ENCODE results near the gene POLD3.

Gene POLD3

GRCh38 chr11:74687237-74688023, 95.0 kb downstream of the POLD3 start:
- Histone ChIP-seq H3K9ac (ENCODE audit: low read length) (no peak overlapping the region), H4K20me1 (ENCODE audit: insufficient read depth, low read length) (no peaks in the 10 kb centered on the region), H3K27me3 (ENCODE audit: low read depth, low read length) (no peaks in the 10 kb centered on the region), H3K9me3 (ENCODE audit: insufficient read depth, low read length) (no peaks in the 10 kb centered on the region), H3K4me1 (ENCODE audit: low read length) (peaks cover 8% of the 10 kb centered on the region), H3K4me3 (ENCODE audit: low read length) (no peak overlapping the region), H3K36me3 (replicated peaks; ENCODE audit: low read depth, low read length) (no peaks in the 10 kb centered on the region), H3K79me2 (ENCODE audit: low read length) (no peaks in the 10 kb centered on the region), H3K27ac (ENCODE audit: low read length) (no peak overlapping the region), H3K4me2 (ENCODE audit: low read length) (no peak overlapping the region), H2AFZ (ENCODE audit: low read depth, low read length) (no peak overlapping the region)
- TF ChIP-seq EZH2phosphoT487 (IDR thresholded peaks at IDR 0.05; ENCODE audit: low read depth) = no peak
- TF ChIP-seq CTCF (IDR thresholded peaks at IDR 0.05; ENCODE audit: low read depth, low read length) = no peak

GRCh38 chr11:74689666-74690065, 97.3 kb downstream of the POLD3 start:
- Histone ChIP-seq H4K20me1 (ENCODE audit: insufficient read depth, low read length) (no peaks in the 10 kb centered on the region), H3K79me2 (ENCODE audit: low read length) (no peaks in the 10 kb centered on the region), H3K4me2 (ENCODE audit: low read length) (no peak overlapping the region), H3K9ac (ENCODE audit: low read length) (no peak overlapping the region), H3K9me3 (ENCODE audit: insufficient read depth, low read length) (no peaks in the 10 kb centered on the region), H3K27ac (ENCODE audit: low read length) (no peak overlapping the region), H3K36me3 (replicated peaks; ENCODE audit: low read depth, low read length) (no peaks in the 10 kb centered on the region), H3K4me3 (ENCODE audit: low read length) (no peak overlapping the region), H2AFZ (ENCODE audit: low read depth, low read length) (no peak overlapping the region), H3K27me3 (ENCODE audit: low read depth, low read length) (no peaks in the 10 kb centered on the region), H3K4me1 (ENCODE audit: low read length) (peaks cover 8% of the 10 kb centered on the region)
- no peak for TF ChIP-seq CTCF (IDR thresholded peaks at IDR 0.05; ENCODE audit: low read depth, low read length)
- TF ChIP-seq EZH2phosphoT487 (IDR thresholded peaks at IDR 0.05; ENCODE audit: low read depth) = no peak

GRCh38 chr11:74691755-74692154, 99.4 kb downstream of the POLD3 start:
- no peak overlapping the region for H3K4me2 ChIP-seq (ENCODE audit: low read length)
- no peaks in the 10 kb centered on the region for H3K9me3 ChIP-seq (ENCODE audit: insufficient read depth, low read length)
- H3K79me2 ChIP-seq (ENCODE audit: low read length) = no peaks in the 10 kb centered on the region
- H3K36me3 ChIP-seq (replicated peaks; ENCODE audit: low read depth, low read length) = no peaks in the 10 kb centered on the region
- TF ChIP-seq EZH2phosphoT487 (IDR thresholded peaks at IDR 0.05; ENCODE audit: low read depth) (no peak), CTCF (IDR thresholded peaks at IDR 0.05; ENCODE audit: low read depth, low read length) (no peak)
- H3K4me3 ChIP-seq (ENCODE audit: low read length) = no peak overlapping the region
- no peak overlapping the region for H2AFZ ChIP-seq (ENCODE audit: low read depth, low read length)
- no peak overlapping the region for H3K9ac ChIP-seq (ENCODE audit: low read length)
- H3K4me1 ChIP-seq (ENCODE audit: low read length) = peaks cover 3% of the 10 kb centered on the region
- H3K27me3 ChIP-seq (ENCODE audit: low read depth, low read length) = no peaks in the 10 kb centered on the region
- H3K27ac ChIP-seq (ENCODE audit: low read length) = no peak overlapping the region
- H4K20me1 ChIP-seq (ENCODE audit: insufficient read depth, low read length) = no peaks in the 10 kb centered on the region
